ENCODE results near the gene KYAT1. TPM values are rescaled to one million over a fixed set of nuclear protein-coding genes. Genes with fewer than 3 reads are reported as not detected.

Gene KYAT1
- total RNA-seq, 4 donors from 2014 or later = 7.4 to 9.0 (median 8.6) TPM

- TF ChIP-seq EP300 (IDR thresholded peaks at IDR 0.05) = no peak
- no peak for TF ChIP-seq CTCF (IDR thresholded peaks at IDR 0.05)
- TF ChIP-seq POLR2A (IDR thresholded peaks at IDR 0.05) = no peak
- peaks cover 0 to 15% (median 0%) of the 10 kb centered on the region in 3 donors for H3K36me3 ChIP-seq
- no peak overlapping the region for H3K4me3 ChIP-seq
- H3K4me1 ChIP-seq = peaks cover 0 to 62% (median 33%) of the 10 kb centered on the region in 4 donors
- no peak for DNase-seq (ENCODE audit: low spot score in 2 of 2)
- peak overlapping the region in 2 of 4 donors; percentile 86 to 98 for H3K27ac ChIP-seq
- 87 to 91% methylated on average over 6 of the region's 6 CpGs for whole genome bisulfite sequencing, 2 donors
- H3K9me3 ChIP-seq = no peaks in the 10 kb centered on the region
- no peaks in the 10 kb centered on the region for H3K27me3 ChIP-seq
Observed at GRCh38 chr9:128923493-128923883, 41.7 kb upstream of the KYAT1 start.

- no peaks in the 10 kb centered on the region for H3K27me3 ChIP-seq
- 4 to 21% methylated on average over 30 to 31 of the region's 32 CpGs for WGBS, 2 donors
- peak overlapping the region; percentile 81 to 98 (median 85) for H3K27ac ChIP-seq
- H3K9me3 ChIP-seq = no peaks in the 10 kb centered on the region
- H3K4me1 ChIP-seq = peaks cover 0 to 60% (median 29%) of the 10 kb centered on the region in 4 donors
- peaks cover 0 to 24% (median 0%) of the 10 kb centered on the region in 3 donors for H3K36me3 ChIP-seq
- DNase-seq (ENCODE audit: low spot score in 2 of 2) = peak; percentile 38 to 39
- TF ChIP-seq CTCF (IDR thresholded peaks at IDR 0.05) = peak in 1 of 5 experiments; percentile 40
- peak in 1 of 2 donors; percentile 43 for TF ChIP-seq EP300 (IDR thresholded peaks at IDR 0.05)
- TF ChIP-seq POLR2A (IDR thresholded peaks at IDR 0.05) = no peak
- H3K4me3 ChIP-seq = peak overlapping the region; percentile 41 to 70 (median 58)
Observed at GRCh38 chr9:128921881-128922763, 40.4 kb upstream of the KYAT1 start.

- TF ChIP-seq CTCF (IDR thresholded peaks at IDR 0.05) (no peak), EP300 (IDR thresholded peaks at IDR 0.05) (peak in 1 of 2 donors; percentile 76), POLR2A (IDR thresholded peaks at IDR 0.05) (no peak)
- 36 to 42% methylated on average over 12 of the region's 13 CpGs for WGBS, 2 donors
- peak; percentile 42 to 54 for DNase-seq (ENCODE audit: low spot score in 2 of 2)
- no peaks in the 10 kb centered on the region for H3K27me3 ChIP-seq
- H3K27ac ChIP-seq = peak within 1 kb of the TSS; percentile 81 to 98 (median 85)
- no peaks in the 10 kb centered on the region for H3K9me3 ChIP-seq
- peak within 1 kb of the TSS; percentile 41 to 70 (median 58) for H3K4me3 ChIP-seq
- H3K36me3 ChIP-seq = peaks cover 0 to 28% (median 0%) of the 10 kb centered on the region in 3 donors
- H3K4me1 ChIP-seq = peaks cover 3 to 76% (median 41%) of the 10 kb centered on the region in 4 donors
Observed at GRCh38 chr9:128920381-128921058, 38.8 kb upstream of the KYAT1 start, which contains the start of gene PHYHD1. PHYHD1 (plus strand) TSS chr9:128920982; CDS start chr9:128922324, 1,342 bp downstream.

GRCh38 chr9:128919402-128920089, 37.8 kb upstream of the KYAT1 start:
- peak overlapping the region; percentile 81 to 98 (median 85) for H3K27ac ChIP-seq
- no peaks in the 10 kb centered on the region for H3K27me3 ChIP-seq
- no peak for DNase-seq (ENCODE audit: low spot score in 2 of 2)
- peaks cover 0 to 28% (median 0%) of the 10 kb centered on the region in 3 donors for H3K36me3 ChIP-seq
- H3K9me3 ChIP-seq = no peaks in the 10 kb centered on the region
- no peak for TF ChIP-seq POLR2A (IDR thresholded peaks at IDR 0.05)
- TF ChIP-seq CTCF (IDR thresholded peaks at IDR 0.05) = no peak
- no peak for TF ChIP-seq EP300 (IDR thresholded peaks at IDR 0.05)
- WGBS, 2 donors = 60 to 62% methylated on average over 14 of the region's 14 CpGs
- peaks cover 3 to 86% (median 41%) of the 10 kb centered on the region in 4 donors for H3K4me1 ChIP-seq
- no peak overlapping the region for H3K4me3 ChIP-seq

All from tibial nerve (tissue), 4 donors.